Activated naive CD4-positive, alpha-beta T cell treated with anti-CD3 and anti-CD28 coated beads, Interleukin-2, amount 50 U/mL, for 24 hours (primary cell): ENCODE results near the gene ZNF496.
"Not testable (repeated sequence)": the region's sequence is repeated elsewhere in the genome, so short reads cannot be mapped to it uniquely, and the experiment has no call there.

Experiments
- H3K27ac Mint-ChIP-seq: one replicate; pipeline ENCODE4 v1.8.0; 2021; ENCODE audit warnings: mild to moderate bottlenecking, mixed read lengths
- H3K27me3 Mint-ChIP-seq: one replicate; pipeline ENCODE4 v1.8.0; 2021; ENCODE audit warnings: mixed read lengths
- H3K36me3 Mint-ChIP-seq: one replicate; pipeline ENCODE4 v1.8.0; 2021; ENCODE audit warnings: mixed read lengths
- H3K4me1 Mint-ChIP-seq: one replicate; pipeline ENCODE4 v1.8.0; 2021; ENCODE audit warnings: mixed read lengths
- H3K4me3 Mint-ChIP-seq: one replicate; pipeline ENCODE4 v1.8.0; 2021; ENCODE audit warnings: mild to moderate bottlenecking, mixed read lengths
- H3K9me3 Mint-ChIP-seq: one replicate; pipeline ENCODE4 v1.8.0; 2021; ENCODE audit warnings: mixed read lengths

ZNF496 gene

GRCh38 chr1:247294282-247294681 is 37.4 kb downstream of the ZNF496 start:
- Mint-ChIP-seq H3K4me1 (no peaks in the 10 kb centered on the region), H3K27me3 (no peaks in the 10 kb centered on the region), H3K9me3 (no peaks in the 10 kb centered on the region), H3K27ac (no peak overlapping the region), H3K36me3 (peaks cover 2% of the 10 kb centered on the region), H3K4me3 (no peak overlapping the region)

GRCh38 chr1:247293047-247293446 is 38.6 kb downstream of the ZNF496 start:
- Mint-ChIP-seq H3K36me3 (peaks cover 2% of the 10 kb centered on the region), H3K27ac (no peak overlapping the region), H3K4me3 (no peak overlapping the region), H3K9me3 (peaks cover 3% of the 10 kb centered on the region), H3K4me1 (no peaks in the 10 kb centered on the region), H3K27me3 (no peaks in the 10 kb centered on the region)

GRCh38 chr1:247291833-247292561 is 39.7 kb downstream of the ZNF496 start:
- Mint-ChIP-seq H3K27me3 (no peaks in the 10 kb centered on the region), H3K4me1 (no peaks in the 10 kb centered on the region), H3K27ac (no peak overlapping the region), H3K36me3 (no peaks in the 10 kb centered on the region), H3K4me3 (no peak overlapping the region), H3K9me3 (peaks cover 9% of the 10 kb centered on the region)

- H3K4me3 Mint-ChIP-seq = no peak overlapping the region
These were observed 40.5 kb downstream of the ZNF496 start for GRCh38 chr1:247291161-247291560.

GRCh38 chr1:247290576-247290975 is 41.1 kb downstream of the ZNF496 start:
- Mint-ChIP-seq H3K36me3 (peaks cover 4% of the 10 kb centered on the region), H3K9me3 (peaks cover 14% of the 10 kb centered on the region), H3K4me3 (no peak overlapping the region), H3K27ac (no peak overlapping the region), H3K27me3 (no peaks in the 10 kb centered on the region), H3K4me1 (no peaks in the 10 kb centered on the region)

More at GRCh38 chr1:247291161-247291560, 40.5 kb downstream of the ZNF496 start:
- H3K4me1 Mint-ChIP-seq = no peaks in the 10 kb centered on the region
- no peaks in the 10 kb centered on the region for H3K36me3 Mint-ChIP-seq
- H3K27me3 Mint-ChIP-seq = no peaks in the 10 kb centered on the region
- peaks cover 9% of the 10 kb centered on the region for H3K9me3 Mint-ChIP-seq
- no peak overlapping the region for H3K27ac Mint-ChIP-seq

- not testable (repeated sequence) for H3K36me3 Mint-ChIP-seq, H3K4me1 Mint-ChIP-seq, H3K4me3 Mint-ChIP-seq, H3K27me3 Mint-ChIP-seq, H3K27ac Mint-ChIP-seq
- peaks cover 14% of the 10 kb centered on the region for H3K9me3 Mint-ChIP-seq
These were observed 42.3 kb downstream of the ZNF496 start for GRCh38 chr1:247289274-247289892.

- no peak overlapping the region for H3K4me3 Mint-ChIP-seq
- H3K9me3 Mint-ChIP-seq = peaks cover 14% of the 10 kb centered on the region
- no peak overlapping the region for H3K27ac Mint-ChIP-seq
- no peaks in the 10 kb centered on the region for H3K4me1 Mint-ChIP-seq
- peaks cover 5% of the 10 kb centered on the region for H3K36me3 Mint-ChIP-seq
- H3K27me3 Mint-ChIP-seq = no peaks in the 10 kb centered on the region
These were observed 43.3 kb downstream of the ZNF496 start for GRCh38 chr1:247288341-247288740.

- Mint-ChIP-seq H3K27ac (no peak overlapping the region), H3K4me1 (no peaks in the 10 kb centered on the region), H3K36me3 (peaks cover 5% of the 10 kb centered on the region)
These were observed 44.2 kb downstream of the ZNF496 start for GRCh38 chr1:247287460-247287859.

GRCh38 chr1:247286134-247286670 is 45.5 kb downstream of the ZNF496 start:
- peaks cover 5% of the 10 kb centered on the region for H3K36me3 Mint-ChIP-seq
- no peaks in the 10 kb centered on the region for H3K4me1 Mint-ChIP-seq
- no peak overlapping the region for H3K27ac Mint-ChIP-seq
- no peak overlapping the region for H3K4me3 Mint-ChIP-seq
- peaks cover 14% of the 10 kb centered on the region for H3K9me3 Mint-ChIP-seq
- H3K27me3 Mint-ChIP-seq = no peaks in the 10 kb centered on the region

More at GRCh38 chr1:247287460-247287859, 44.2 kb downstream of the ZNF496 start:
- no peak overlapping the region for H3K4me3 Mint-ChIP-seq
- no peaks in the 10 kb centered on the region for H3K27me3 Mint-ChIP-seq
- H3K9me3 Mint-ChIP-seq = peaks cover 14% of the 10 kb centered on the region

- no peak overlapping the region for H3K27ac Mint-ChIP-seq
- H3K4me3 Mint-ChIP-seq = no peak overlapping the region
- no peaks in the 10 kb centered on the region for H3K27me3 Mint-ChIP-seq
- peaks cover 4% of the 10 kb centered on the region for H3K9me3 Mint-ChIP-seq
- H3K4me1 Mint-ChIP-seq = no peaks in the 10 kb centered on the region
- peaks cover 5% of the 10 kb centered on the region for H3K36me3 Mint-ChIP-seq
These were observed 50.6 kb downstream of the ZNF496 start for GRCh38 chr1:247281001-247281574.

GRCh38 chr1:247277191-247277590 is 54.5 kb downstream of the ZNF496 start:
- Mint-ChIP-seq H3K9me3 (no peaks in the 10 kb centered on the region), H3K27ac (no peak overlapping the region), H3K4me1 (no peaks in the 10 kb centered on the region), H3K36me3 (peaks cover 2% of the 10 kb centered on the region), H3K4me3 (no peak overlapping the region), H3K27me3 (no peaks in the 10 kb centered on the region)

- no peak overlapping the region for H3K4me3 Mint-ChIP-seq
- no peaks in the 10 kb centered on the region for H3K4me1 Mint-ChIP-seq
- peaks cover 7% of the 10 kb centered on the region for H3K36me3 Mint-ChIP-seq
- H3K27me3 Mint-ChIP-seq = no peaks in the 10 kb centered on the region
- H3K27ac Mint-ChIP-seq = no peak overlapping the region
- peaks cover 8% of the 10 kb centered on the region for H3K9me3 Mint-ChIP-seq
These were observed 56.9 kb downstream of the ZNF496 start for GRCh38 chr1:247274605-247275256.

- Mint-ChIP-seq H3K27ac (no peak overlapping the region), H3K4me1 (no peaks in the 10 kb centered on the region), H3K4me3 (no peak overlapping the region), H3K27me3 (no peaks in the 10 kb centered on the region), H3K9me3 (peaks cover 8% of the 10 kb centered on the region), H3K36me3 (peaks cover 7% of the 10 kb centered on the region)
These were observed 58.7 kb downstream of the ZNF496 start for GRCh38 chr1:247273013-247273412.

GRCh38 chr1:247270003-247270402 is 61.7 kb downstream of the ZNF496 start:
- Mint-ChIP-seq H3K27me3 (peaks cover 3% of the 10 kb centered on the region), H3K4me1 (no peaks in the 10 kb centered on the region), H3K27ac (no peak overlapping the region), H3K4me3 (no peak overlapping the region), H3K9me3 (peaks cover 12% of the 10 kb centered on the region), H3K36me3 (peaks cover 5% of the 10 kb centered on the region)

GRCh38 chr1:247269133-247269532 is 62.5 kb downstream of the ZNF496 start:
- peaks cover 13% of the 10 kb centered on the region for H3K9me3 Mint-ChIP-seq
- no peak overlapping the region for H3K27ac Mint-ChIP-seq
- H3K4me3 Mint-ChIP-seq = no peak overlapping the region
- no peaks in the 10 kb centered on the region for H3K4me1 Mint-ChIP-seq
- H3K27me3 Mint-ChIP-seq = peaks cover 3% of the 10 kb centered on the region
- H3K36me3 Mint-ChIP-seq = peaks cover 5% of the 10 kb centered on the region
